Stimulated activated CD8-positive, alpha-beta memory T cell treated with anti-CD3 and anti-CD28 coated beads, Interleukin-7, amount 100 ng/mL, for 1 hour (primary cell): ENCODE data around the gene OGA.

Experiments
- DNase-seq, 2 donors: peaks; one replicate each; pipeline ENCODE4 v3.0.0-alpha.2; 2020; ENCODE audit warnings: low read depth in 2 of 2

OGA gene

DNA sequence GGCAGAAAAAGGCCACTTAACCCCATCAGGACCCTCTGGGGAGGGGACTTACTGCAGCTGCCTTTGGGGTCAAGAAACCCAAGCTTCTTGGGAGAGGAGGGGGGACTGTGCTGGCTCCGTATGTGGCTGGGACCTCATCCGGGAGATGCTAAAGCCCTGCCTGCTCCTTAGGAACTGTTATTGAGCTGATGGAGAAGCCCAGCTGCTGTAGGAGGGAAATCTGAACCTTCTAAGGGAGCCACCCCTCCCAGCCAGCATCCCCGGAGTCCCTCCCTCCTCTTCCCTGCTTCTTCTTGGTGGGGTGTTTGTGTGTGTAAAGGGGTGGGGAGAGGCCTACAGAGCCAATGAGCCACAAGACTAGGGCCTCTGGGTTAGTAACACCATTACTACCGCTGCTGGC lies 17.1 kb upstream of the OGA start:
- DNase-seq, result no peak

DNA sequence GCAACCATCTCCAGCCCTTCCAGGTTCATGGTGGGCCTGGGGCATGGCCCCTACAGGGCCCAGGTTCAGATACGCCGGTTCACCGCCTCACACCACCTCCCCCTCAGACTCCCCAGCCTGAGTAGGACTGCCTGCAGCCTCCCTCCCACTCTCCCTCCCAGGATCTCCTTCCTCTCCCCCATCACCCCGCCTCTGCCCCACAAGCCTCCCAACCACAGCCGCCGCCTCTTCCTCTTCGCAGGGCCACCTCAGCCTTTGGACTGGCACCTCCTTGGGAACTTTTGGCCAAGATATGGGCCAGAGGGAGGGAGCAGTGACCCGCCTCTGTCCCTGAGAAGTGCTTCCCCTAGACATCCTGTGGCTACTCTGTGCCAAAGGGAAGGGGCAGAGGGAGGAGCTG lies 16.1 kb upstream of the OGA start:
- DNase-seq, result no peak

DNA sequence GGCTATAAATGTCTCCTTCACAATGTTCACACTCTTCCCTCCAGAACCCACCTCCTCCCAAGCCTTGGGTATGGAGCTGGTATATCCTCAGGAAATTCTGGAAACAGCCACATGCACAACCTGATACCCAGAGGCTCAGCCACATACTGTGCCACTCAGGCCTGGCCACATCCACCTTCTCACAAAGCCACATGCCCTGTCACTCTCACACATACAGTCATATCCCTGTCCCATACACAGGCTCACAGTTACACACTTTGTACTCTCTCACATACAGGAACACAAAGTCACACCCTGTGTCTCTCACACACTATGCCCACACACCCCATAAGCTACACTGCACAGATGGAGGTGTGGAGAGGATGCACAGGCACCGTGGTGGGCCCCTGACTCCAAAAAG lies 15.2 kb upstream of the OGA start:
- DNase-seq, result no peak

DNA sequence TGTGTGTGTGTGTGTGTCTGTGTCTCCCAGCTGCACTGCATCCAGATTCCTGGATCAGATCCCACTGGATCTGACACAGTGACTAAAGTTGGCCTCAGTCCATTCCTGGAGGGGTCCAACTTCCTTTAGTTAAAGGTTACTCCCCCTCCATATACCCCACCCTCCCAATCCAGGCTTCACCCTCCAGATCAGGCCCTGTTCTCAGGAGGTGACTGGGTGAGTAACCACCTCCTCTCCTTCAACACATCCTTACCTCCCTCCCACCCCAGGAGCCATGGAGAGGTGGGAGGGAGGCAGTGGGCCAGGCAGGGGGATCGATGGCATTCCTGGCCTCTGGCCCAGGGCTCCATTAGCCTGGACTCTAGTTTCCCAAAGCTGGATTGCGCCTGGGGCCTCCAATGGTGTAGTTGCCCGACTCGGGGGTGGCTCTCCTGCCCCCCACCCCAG lies 14.1 kb upstream of the OGA start:
- no peak for DNase-seq

DNA sequence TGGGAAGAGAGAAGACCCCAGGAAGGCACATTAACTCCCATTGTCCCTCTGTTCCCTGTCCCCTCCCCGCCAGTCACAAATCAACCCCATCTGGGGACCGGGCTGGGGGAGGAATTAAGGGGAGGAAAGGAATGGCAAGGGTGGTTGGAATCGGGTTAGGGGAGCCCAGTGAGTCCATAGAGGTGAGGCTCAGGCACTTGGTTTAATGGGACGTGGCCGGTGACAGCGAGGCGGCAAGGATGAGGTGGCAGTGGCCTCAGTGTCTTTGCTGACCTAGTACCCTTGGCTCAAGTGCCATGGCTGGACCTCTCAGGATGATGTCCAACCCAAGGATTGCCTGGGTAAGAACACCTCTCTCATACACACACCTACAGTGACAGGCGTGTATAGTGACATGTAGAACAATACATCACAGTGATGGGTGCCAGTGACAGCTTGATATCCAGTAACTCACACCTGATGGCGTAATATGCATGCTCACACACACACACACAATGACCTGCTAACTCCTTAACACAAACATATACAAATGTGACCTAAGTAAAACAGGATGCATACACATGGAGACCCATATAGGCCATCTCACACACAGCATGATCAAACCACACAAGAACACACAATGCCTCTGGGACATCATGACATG lies 13.0 kb upstream of the OGA start:
- DNase-seq, result no peak

DNA sequence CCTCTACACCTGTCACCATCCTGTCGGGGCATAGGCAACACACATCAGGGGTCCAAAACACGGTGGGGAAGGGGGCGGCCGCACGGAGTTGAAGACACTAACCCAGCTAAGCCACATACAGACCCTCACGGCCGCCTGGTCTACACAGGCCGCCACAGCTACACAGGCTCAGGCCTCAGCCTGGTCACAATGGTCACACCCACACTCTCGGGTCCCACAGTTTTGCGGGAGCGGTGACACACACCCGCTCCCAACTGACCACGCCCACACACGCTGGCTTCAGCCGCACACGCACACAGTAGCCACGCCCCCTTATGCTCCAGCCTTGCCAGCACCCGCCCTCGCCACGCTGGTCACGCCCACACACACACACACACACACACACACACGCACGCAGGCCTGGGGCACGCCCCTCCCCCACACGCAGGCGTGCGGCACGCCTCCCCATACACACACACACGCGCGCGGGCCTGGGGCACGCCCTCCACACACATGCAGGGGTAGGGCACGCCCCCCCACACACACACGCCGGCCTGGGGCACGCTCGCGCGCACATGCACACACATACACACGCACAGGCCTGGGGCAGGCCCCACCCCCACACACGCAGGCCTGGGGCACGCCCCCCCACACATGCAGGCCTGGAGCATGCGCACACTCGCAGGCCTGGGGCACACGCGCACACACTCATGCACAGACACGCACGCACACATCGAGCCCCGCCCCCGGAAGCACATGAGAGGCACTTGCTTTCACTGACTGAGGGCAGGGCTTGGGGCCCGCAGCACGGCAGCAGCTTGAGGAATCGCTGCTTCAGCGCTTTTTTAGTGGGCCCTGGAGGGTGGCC lies 12.3 kb upstream of the OGA start:
- peak; percentile 71 to 78 for DNase-seq

DNA sequence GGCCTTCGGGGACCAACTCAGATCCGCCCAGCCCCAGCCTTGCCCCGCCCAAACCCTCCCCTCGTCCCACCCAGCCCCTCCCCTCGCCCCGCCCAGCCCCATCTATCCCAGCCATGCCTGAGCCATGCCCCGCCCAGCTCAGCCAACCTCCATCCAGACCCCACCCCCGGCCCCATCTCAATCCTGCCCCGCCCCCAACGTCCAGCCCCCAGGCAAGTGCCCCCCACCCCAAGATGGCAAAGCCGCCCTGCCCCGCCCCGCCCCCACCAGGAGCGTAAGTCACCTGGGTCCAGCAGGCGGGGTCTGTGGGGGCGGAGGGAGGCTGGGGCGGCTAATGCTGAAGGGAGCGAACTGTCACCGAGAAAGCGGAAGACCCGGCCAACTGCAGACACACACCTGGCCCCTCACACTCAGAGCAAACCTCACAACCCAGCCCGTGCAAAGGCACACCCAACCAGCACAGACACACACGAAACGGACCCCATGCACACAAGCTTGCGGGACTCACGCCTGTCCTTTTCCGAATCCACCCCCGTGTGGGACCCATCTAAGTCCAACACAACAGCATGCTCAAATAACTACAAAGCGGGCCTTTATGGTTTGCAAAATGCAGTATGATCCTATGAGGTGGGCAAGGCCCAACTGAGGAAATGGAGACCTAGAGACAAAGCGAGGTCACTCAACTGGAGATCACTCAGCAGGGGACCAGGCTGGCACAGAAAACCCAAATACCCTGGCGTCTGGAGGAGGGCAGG lies 11.5 kb upstream of the OGA start:
- DNase-seq, result peak in 1 of 2 donors; percentile 31

DNA sequence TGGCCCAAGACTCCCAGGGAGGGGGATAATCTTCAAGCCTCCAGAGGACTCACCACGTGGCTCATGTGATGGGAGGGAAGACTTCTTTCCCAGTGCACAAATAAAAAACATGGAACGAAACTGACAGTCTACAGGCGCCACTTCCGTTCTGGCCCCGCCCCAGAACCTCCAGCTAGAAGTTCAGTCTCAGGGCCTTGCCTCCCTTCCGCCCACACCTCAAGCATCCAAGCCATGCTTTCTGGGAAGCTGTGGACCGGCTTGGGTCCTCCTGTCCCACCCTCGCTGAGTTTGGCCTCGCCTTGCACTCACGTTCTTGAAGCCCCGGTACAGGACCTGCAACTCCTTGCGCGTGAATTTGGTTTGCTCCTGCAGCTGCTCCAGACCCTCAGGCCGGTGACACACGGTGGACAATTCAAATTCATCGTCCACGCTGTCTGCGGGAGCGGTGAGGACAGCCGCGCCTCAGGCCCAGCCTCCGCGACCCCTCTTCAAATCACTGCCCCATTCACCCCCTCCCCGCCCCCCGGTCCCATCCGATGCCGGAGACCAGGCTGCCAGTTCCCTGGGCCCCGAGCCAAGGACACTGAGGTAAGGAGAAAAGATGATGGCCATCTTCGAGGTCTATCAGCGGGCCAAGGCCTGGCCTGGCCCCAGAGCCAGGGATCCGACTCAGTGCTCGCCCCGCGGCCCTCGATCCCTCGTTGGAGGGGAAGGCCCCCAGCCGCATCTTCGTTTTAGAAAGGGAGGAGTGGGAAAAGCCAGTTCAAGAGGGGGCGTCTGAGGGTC lies 10.7 kb upstream of the OGA start:
- DNase-seq, result no peak

DNA sequence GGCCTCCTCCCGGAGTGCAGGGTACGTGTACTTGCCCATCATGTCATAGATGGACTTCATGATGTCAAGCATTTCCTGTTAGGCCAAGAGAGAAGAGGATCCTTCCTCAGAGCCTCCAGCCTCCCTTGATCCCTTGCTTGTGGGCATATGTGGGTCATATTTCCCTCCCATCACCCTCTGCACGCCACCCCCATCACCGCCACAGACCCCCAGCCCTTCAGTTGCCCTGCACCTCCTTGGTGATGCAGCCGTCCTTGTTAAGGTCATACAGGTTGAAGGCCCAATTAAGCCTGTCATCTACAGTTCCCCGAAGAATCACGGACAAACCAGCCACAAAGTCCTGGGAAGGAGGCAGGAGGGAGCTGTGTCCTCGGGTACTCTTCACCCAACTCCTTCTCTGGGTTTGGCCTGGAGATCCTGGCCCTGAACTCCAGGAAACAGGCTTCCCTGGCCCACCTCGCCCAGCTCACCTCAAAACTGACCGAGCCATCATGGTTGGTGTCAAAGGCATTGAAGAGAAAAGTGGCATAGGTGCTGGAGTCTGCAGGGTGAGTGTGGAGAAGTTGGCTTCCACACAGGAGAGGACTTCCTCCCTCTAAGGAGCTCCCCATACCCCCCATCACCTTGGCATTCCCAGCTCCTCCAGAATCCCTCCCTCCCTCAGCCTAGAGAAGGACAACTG lies 9.8 kb upstream of the OGA start:
- DNase-seq, result no peak

DNA sequence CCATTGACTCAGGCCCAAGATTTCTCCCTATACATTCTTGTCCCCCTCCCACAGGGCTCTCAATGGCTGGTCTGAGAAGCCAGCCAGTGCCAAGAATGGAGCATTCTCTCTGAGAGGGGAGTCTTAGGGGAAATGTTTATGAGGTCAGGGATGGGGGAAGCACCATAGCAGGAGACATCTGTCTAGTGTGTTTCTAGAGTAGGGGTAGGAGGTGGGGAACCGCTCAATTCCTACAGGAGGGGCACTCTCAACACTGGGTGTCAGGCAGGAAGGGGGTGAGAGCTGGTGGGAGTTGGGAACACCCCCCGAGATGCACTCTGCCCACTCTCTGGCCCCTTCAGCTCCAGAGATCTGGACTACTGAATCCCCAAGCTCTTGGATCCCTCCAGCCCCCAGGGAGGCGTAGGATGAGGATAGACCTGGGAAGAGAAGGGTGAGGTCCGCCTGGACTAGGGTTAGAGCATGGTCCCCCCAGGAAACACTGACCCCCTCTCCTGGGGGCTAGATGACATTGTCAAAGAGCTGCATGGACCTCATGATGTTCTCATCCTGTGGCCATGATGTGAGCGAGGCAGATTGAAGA lies 8.7 kb upstream of the OGA start:
- DNase-seq, result no peak

DNA sequence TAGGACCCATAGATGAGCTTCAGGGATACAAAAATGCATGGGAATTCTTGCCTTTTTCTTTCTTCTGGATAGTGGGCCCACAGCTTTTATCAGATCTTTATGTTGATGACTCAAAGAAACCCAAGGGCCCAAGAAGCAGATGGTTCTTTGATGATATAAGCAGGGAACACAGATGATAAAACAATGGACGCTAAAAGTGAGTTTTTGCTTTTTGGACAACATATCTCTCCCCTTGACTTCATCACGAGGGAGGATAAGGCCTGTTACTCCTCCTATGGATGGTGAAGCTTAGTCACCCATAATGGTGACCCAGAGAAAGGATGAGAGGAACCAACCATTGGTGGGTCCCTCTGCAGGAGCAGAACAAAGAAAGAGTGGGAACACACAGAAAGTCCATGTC lies 6.5 kb upstream of the OGA start:
- no peak for DNase-seq

DNA sequence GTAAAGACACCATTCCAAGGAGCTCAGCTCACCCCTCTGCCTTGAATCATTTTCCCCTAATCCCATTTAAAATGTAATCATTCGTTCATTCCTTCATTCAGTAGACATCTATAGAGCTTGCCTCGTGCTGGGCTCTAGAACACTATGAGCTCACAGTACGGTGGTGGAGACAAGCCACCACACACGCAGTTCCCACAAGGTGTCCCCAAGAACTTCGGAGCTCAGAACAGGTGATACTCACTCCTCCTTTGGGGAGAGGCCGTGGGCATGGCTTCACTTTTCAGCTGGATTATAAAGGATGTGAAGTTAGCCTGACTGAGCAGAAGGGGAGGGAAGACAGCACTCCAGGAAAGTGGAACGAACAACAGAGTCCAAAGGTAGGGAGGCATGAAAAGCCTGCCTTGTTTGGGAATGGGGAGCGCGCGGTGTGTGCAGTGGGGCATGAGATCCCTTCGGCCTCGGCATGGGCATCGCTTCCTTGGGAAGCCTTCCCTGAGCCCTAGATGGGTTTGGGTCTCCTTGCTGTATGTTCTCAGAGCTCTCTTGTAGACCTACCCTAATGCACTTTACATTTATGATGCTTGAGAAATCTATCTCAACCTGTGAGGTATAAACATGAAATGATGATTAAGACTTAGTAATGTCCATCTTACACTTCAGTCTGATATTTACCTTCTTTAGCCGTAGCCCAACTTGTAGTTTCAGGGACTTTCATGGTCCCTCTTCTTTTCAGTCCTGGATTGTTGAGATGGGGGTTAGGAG lies 809 bp upstream of the OGA start:
- DNase-seq, result no peak

DNA sequence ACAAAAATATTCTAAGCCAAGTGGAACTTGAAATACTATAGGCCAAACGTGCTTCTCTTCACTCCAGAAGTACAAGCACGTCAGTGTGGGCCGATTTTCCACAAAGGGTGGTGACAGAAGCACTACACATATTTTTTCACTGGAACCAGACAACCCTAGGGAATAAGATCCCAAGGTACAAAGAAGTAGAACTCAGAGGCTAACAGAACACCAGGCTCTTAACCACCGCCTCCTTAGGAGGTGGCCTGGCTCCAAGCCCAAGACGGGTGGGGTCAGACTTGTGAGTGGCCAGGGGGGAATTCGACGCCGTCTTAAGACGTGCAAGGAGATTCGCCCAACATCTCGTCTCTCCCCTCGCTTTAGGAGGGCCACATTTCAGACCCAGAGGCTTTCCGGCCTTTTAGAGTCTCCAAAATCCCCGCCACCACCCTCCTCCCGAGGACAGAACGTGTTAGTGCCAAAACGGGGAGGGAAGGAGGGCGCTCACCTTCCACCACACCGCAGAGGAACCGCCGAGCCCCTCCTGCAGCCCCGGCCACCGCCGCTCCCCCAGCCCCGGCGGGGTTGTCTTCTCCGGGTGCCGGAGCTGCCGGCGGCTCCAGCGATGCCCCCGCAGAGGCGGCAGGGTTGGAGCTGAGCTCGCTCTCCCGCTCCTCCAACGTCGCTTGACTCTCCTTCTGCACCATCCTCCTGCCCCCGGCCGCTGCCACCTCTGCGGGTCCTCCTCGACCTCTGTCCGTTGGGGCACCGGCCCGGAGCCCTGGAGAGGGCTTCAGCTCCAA lies 716 bp downstream of the OGA start:
- DNase-seq, result no peak

DNA sequence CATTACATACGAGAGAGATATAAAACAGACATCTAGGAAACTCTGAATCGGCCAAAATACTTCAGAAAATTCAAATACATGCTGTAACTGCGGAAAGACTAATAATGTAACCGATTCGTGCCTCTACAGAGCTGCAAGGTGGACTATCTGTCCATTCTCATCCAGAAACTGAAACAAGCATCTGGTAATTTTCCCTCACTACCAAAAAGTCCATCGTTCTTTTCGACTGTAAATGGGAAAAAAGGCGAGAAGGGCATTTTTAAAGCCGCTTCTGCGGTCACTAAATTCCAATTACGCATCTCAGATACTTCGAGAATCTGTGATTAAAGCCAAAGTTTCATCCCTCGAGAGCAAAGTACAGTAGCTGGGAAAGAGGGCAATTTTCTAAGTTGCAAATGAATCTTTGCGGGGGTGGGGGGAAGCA lies 1.3 kb downstream of the OGA start:
- no peak for DNase-seq

DNA sequence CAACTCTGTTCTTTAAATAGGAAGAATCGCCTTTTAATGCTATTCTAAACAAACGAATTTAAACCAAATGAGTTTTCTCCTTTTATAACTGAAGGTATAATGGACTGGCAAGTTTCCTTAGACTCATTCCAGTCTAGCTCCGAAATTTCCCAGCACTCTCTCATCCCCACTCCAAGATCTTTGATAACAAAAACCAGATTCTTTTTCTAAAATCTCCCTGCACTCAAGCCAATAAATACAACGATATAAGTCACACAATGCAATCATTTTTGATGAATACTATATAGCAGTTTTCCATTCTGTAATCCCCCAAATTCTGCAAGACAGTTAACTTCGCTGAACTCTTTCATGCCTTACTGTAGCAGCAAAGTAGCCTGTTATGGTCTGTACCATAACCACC lies 1.9 kb downstream of the OGA start:
- no peak for DNase-seq

DNA sequence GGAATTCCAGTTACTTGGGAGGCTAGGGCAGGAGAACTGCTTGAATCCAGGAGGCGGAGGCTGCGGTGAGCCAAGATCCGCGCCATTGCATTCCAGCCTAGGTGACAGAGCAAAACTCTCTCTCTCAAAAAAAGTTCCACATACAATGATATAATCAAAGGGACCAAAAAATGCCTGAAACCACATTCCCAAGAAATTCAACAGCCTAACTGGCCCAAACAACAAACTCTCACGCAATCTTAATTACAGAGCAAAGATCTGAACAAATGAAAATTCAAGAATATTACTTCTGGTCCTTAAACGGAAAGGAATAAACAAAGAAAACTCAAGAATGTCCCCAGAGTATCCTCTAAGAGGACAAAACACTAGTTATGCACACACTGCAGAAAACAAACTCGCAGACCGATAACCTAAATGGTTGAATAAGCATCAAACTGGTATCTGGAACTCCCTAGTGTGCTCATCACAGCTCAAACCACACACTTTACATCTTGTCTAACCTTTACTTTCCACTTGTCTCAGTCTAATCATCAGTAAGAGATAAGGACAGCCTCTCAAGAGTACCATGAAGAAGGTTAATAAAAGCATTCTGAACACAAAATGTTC lies 3.7 kb downstream of the OGA start:
- DNase-seq, result no peak

DNA sequence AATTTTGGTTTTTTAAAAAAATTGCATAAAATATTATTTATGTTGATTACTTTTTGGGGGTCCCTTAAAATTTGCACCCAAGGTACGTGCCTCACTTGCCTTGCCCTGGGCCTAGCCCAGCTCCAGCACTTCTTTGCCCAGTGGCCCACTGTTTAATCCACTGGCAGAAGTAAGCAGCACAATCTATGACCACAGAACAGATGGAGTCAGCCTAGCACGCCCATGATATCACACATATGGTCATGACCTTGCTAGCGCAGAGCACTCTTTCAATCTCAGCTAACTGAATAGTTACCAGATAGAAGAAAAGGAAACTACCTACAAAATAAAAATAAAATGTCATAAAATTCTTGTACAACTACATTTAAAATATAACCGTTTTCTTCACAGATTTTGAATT lies 5.6 kb downstream of the OGA start:
- no peak for DNase-seq

DNA sequence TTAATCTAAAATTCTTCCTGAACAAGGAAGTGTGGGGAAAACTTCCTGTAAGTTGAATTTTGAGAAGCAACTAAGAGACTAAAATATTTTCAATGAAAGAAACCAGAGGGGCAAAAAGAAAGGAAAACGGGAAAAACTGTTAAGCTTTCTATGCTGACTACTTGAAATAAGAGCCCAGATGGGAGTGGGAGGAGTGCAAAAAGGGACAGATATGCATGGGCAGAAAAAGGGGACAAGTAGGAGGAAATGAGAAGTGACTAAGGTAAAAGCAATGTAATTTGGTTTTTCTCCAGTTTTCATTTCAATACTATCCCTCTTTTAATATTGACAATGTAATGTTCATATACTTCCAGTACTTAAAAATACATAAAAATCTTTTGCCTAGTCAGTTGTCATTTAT lies 11.1 kb downstream of the OGA start:
- no peak for DNase-seq

DNA sequence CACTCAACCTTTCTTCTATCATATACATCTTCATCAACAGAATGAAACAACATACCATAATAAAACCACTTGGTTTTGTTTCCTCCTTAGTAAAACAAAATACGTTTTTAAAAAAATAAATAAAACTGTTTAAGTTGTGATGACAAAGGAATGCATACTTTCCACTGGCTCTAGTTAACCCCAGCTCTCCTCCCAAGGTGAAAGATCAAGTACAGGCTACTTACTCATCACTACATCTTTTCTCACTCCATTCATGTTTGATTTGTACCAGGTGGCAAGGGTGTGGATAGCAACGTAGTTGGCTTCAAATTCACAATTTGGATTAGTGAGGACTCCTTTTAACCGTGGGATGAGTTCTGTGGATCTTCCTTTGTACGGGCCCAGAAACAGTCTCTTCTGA lies 14.7 kb downstream of the OGA start:
- DNase-seq, result no peak
